Ammon's horn (tissue), 1 donor: ENCODE data around the gene RABGAP1.

Experiments used
- DNase-seq: peaks from one replicate; pipeline ENCODE4 v3.0.0-alpha.2; 2016; ENCODE audit warnings: low spot score

Gene RABGAP1

DNA sequence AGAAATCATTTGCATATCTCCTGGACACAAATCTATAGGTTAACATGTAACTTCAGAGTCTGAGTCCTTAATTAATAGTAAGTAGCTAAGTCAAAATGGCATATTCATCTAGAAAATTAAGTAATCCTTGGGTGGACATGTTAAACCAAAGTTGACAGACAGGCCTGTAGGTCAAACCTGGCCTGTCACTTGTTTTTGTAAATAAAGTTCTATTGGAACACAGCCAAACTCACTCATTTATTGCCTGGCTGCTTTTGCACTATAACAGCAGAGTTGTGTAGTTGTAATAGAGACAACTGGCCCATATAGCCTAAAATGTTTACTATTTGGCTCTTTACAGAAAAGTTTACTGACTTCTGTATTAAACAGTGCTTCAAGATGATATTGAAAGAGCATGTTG is 68.1 kb downstream of the RABGAP1 start:
- no peak for DNase-seq

DNA sequence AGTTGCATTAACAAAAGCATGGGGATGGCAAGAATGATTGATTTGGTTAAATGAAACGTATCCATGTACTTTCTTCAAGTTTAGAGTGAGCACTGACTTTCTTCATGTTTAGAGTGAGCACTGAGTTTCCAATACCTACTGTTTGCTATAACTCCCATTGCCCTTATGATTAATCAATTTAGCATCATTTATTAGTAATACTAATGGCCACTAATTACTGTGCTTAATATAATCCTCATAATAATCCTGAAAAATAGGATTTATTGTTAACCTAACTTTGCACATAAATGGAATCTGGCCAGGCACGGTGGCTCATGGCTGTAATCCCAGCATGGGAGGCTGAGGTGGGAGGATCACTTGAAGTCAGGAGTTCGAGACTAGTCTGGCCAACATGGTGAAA is 70.6 kb downstream of the RABGAP1 start:
- no peak for DNase-seq

DNA sequence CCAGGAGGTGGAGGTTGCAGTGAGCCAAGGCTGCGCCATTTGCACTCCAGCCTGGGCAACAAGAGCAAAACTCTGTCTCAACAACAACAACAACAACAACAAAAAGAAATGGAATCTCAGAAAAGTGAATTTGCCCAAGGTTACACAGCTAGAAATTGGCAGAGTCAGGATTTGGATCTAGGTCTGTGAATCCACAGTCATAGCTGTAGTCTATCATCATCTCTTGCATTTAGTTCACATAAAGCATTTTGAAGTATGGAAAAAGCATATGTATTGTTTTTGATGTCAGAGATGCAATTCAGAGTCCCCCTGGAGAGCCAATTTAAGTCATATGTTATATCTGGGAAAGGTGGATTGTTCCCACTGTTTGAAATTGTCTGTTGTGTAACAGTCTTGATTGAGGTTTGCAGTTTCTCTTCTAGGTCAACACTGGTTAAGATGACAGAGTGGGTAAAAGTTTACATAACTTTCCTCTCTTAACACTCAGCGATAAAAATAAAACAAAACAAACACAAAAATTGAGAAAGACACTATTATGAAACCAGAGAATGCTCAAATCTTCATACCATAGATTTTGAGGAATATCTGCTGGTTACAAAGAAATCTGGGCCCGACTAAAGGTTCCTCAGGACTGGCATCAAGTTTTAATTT is 71.2 kb downstream of the RABGAP1 start:
- no peak for DNase-seq

DNA sequence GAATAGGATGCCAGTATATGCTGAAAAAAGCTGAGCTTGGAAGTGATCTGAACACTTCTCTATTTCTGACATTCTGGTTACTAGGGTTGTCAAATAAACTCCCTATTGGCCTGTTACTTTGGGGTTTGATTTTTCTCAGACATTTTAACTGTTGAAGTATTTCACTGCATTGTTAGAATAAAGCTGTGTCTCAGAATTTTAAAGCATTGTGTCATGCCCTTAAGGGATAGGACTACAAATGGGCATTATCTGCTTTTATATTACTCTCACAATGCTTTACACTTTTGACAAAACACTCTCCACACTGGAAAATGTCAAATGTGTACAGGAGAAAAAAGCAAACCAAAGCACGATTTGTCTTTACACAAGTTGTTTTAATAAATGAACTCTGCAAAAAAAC is 75.8 kb downstream of the RABGAP1 start:
- no peak for DNase-seq

DNA sequence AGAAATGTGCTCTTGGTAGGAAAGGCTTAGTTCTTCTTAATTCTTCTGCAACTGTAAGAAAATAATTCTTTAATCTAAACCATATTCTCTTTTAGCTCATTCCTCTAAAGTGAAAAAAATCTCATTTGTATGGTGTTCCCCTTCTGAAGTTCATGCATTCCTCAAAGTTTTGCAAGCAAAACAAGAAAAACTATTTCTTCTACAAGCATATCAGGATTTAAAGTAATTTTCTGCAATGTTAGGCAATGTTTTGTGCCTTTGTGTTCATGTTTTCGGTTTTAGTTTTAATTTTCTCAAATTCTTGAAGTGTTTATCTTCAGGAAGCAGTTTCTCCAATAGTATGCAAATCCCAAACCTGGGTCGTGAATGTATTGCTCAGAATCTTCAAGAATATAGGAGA is 80.0 kb downstream of the RABGAP1 start:
- no peak for DNase-seq

DNA sequence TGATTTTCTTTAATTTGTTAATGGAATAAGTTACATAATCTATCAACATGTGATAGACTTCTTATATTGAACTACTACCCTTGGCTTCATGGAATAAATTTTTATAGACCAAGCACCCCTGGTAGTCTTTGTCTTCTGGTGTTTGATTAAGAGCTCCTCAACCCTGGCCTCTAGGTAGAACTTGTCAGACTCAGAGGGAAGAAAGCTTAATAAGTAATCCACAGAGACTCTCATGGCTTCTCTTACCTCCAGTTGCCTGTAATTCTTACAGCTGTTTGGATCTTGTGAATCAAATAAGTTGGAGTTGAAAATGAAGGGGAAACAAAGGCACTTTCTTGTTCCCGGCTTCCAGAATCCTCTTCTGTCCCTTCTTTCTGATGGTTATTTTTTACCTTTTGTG is 85.6 kb downstream of the RABGAP1 start:
- DNase-seq = no peak

DNA sequence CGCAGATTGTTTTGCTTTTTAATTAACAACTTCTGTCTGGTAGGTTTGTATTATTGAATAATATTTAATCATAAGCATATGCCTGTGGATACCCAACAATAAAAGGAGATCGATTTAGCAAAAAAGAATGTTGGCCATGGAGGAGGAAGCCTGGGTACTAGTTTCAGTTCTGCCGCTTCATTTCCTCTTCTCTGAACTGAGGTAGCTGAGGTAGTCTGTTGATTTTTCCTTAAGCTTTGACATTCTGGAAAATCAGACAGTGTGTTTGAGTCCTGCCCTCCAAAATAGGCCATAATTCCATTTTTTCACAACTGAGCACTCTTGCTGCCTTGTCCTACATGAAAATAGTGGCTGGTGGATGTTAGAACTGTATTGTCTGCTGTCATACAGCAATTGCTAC is 86.7 kb downstream of the RABGAP1 start:
- no peak for DNase-seq

DNA sequence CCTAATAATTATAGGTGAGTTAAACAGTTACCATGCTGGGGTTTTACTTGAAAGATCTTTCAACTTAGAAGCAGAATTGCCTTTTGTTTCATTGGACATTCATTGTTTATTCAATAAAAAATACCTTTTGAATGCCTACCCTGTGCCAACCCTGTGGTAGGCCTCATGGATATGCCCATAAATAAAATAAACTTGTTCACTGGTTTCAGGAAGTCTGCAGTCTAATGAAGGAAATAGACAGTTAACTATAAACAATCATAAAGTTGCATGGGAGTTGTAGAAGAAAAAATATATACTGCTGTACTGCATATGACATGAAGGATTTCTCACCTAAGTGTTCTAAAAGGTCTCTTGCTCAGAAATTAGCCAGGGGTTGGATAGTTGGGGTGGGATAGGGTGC is 87.3 kb downstream of the RABGAP1 start:
- DNase-seq = no peak

DNA sequence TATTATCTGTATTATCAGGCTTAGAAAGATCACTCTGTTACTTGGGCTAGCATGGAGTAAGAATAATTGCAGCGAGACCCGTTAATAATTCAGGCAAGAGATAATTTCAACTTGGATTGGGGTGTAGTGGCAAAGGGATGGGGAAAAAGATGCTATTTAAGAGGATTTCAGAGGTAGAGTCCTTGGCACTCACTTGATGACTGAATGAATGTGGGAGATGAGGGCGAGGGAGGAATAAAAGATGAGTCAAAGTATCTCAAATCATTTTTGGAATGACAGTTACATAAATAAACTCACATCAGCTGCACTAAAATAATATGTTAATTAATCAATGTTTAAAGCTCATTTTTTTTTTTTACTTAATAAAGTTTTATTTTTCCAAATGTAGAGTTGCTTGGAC is 88.2 kb downstream of the RABGAP1 start:
- no peak for DNase-seq

DNA sequence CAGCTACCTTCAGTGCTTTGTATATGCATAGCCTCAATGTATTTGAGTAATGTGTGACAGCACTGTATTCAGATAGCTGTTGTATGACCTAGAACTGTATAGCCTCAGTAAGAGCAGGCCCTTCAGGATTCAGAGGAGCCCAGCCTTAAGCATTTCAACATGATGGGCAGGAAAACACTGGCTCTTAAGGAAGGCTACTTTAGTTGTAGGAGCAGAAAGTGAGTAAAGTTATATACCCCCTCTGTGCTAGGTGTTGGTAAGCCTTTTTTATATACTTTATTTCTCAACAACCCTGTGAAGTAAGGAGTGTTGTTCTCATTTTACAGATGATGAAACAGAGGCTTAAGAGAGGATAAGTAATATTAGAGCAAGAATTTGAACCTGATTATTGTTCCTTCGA is 91.1 kb downstream of the RABGAP1 start:
- DNase-seq = no peak

DNA sequence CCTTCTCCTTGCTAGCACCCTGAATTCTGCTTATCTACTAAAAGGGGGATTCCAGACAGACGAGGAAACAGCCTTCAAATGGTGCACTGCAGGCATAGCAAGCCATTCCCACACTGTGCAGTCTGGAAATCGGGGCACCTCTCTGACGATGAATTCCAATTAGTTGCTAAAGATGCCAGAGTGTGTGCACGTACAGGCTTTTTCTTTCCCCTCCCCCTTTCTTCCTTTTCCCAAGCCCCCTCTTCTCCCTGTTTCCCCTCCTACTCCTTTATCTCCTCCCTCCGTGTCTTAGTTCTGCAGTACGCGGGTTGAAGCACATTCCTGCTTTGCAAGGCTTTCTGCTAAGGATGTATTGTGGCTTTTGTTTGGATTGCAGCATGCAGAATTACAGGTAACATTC is 92.5 kb downstream of the RABGAP1 start, which contains the start of gene GPR21:
GPR21 (plus strand) TSS at position 316 of the 400 bp plus-strand sequence. CDS start 900 bp downstream, outside the sequence.
- DNase-seq = peak; percentile 21

DNA sequence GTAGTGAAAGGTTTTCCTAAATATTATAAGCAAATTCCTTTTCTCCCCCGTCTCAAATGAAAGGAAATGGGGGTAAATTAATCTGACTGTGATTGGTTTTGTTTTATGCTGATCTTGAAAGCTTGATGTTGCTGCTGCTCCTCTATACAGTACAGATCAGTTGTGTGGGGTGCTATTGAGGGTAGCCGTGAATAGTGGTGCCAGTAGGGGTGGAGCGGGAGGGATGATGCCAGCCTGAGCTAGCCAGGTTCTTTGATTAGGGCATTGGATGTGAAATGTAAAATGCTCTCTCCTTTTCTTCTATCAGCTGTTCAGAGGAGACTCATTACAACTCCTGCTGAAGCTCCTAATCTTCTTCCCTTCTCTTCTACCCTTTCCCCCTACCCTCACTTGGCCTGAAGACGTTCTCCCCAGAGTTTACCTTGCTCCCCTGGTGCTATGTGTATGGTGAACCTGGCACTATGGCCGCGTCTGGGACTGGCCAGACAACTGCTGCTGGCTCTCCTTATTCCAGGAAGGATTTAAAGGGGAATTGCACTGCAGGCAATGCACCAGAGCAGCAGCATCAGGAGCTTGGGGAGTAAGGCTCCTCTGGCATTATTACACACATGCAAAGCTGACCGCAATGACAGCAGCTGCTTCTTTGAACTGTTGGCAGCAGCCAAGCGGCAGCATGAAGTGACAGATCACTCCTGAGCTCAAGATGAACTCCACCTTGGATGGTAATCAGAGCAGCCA is 93.2 kb downstream of the RABGAP1 start:
- DNase-seq = peak; percentile 27

DNA sequence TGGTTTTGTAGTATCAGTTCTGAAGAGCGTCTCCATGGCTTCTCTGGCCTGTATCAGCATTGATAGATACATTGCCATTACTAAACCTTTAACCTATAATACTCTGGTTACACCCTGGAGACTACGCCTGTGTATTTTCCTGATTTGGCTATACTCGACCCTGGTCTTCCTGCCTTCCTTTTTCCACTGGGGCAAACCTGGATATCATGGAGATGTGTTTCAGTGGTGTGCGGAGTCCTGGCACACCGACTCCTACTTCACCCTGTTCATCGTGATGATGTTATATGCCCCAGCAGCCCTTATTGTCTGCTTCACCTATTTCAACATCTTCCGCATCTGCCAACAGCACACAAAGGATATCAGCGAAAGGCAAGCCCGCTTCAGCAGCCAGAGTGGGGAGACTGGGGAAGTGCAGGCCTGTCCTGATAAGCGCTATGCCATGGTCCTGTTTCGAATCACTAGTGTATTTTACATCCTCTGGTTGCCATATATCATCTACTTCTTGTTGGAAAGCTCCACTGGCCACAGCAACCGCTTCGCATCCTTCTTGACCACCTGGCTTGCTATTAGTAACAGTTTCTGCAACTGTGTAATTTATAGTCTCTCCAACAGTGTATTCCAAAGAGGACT is 94.2 kb downstream of the RABGAP1 start:
- DNase-seq = no peak

DNA sequence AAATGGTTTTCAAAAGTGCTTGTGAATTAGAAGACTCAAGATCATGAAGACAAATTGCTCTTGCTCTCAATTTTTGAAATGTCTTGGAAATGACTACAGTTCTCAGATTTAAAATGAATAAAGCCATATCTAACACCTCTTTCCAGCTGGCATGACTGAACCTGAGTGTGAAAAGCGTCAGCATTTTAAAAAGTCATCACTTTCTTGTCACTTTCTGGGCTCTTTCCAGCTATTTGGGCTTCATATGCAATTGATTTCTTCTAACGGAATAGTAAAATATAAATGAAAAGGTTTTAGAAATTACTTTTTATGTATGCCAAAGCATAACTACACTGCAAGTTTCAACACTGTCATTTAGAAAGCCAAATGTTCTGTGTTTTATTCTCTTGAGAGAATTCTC is 95.0 kb downstream of the RABGAP1 start:
- no peak for DNase-seq

DNA sequence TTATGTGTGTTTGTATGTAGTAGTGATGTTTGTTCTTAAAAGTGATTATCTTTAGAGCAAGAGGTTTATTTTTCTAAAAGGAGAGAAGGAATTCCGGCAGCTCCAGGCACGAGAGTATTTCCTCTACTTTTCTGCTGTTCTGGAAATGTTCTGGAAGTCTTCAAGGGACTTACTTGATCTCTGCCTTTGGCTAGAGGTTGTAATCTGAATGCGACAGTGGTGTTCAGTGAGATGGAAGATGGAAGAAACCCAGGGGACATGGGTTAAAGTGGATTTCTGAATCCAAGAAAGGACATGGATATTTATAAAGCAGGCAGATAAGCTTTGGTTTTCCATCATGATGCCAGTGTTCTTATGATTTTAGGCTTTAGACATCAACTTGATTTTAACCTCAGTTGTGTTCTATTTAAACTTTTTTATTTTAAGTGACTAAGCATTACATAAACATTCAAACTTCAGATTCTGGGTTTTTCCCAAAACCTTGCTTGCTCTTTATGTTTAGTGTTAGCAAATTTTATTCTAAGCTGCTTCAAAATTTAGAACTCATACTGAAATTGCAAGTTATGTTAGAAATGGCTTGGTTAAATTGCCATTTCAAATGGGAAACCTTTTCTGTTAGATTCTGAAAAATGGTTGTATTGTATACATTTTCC is 96.2 kb downstream of the RABGAP1 start:
- no peak for DNase-seq

DNA sequence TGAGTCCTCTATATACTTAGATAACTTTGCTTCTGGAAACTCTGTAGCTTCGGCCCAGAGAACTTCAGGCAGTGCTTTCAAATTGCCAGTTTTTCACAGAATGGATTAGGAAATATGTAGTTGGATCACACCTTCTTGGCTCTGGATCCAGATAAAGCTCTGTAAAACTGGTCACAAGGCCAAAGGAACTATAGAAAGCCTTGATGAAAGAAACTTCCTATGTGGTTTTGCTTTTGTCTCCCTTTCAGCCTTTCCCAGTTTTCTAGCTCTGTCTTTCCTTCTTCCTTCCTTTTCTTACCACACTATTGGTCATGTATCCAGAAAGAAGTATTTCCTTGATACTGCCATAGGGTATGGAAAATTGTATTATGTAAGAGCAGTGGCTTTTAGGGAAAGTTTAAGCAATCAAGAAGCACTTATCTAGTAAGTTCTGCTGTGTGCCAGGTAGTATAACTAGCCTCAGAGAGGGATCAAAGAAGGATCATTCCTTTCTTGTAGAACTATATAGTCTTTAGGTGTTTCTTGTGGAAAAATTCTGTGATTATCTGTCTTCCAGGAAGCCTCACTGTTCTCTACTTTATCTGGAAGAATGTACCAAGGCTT is 98.9 kb downstream of the RABGAP1 start:
- no peak for DNase-seq

DNA sequence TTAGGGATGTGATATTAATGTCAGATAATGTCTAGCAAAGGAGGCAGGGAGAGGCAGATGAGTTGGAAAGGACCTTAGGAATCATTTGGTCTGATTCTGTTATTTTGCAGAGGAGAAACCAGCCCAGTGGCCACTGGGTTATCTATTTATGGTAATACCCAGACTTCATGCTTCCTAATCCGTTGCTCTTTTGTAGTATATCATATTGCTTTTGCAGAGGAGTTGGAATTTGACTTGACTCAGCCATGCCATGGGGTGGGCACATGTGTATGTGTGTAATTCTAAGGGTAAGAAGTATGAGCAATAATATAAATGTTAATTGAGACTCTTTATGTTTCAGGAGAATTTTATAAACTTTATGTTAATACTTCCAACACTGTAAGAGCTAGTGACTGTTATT is 100.0 kb downstream of the RABGAP1 start:
- no peak for DNase-seq

DNA sequence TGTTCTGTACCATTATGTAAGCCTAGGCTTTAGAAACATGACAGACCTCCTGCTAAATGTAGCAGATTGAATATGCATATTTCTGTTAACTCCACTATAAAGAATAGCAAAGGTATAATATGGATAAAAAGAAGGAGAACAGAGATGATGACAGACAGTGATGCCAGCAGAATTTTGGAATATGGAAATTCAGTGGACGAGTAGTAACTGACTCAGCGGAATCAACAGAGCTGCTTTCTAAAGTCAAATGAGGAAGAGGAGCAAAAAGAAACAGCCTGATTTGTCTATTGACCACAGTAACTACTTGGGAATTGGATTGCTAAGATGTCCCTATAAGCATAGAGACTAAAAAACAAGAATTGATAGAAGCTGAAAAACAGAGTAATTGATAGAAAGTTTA is 100.7 kb downstream of the RABGAP1 start:
- DNase-seq = no peak

DNA sequence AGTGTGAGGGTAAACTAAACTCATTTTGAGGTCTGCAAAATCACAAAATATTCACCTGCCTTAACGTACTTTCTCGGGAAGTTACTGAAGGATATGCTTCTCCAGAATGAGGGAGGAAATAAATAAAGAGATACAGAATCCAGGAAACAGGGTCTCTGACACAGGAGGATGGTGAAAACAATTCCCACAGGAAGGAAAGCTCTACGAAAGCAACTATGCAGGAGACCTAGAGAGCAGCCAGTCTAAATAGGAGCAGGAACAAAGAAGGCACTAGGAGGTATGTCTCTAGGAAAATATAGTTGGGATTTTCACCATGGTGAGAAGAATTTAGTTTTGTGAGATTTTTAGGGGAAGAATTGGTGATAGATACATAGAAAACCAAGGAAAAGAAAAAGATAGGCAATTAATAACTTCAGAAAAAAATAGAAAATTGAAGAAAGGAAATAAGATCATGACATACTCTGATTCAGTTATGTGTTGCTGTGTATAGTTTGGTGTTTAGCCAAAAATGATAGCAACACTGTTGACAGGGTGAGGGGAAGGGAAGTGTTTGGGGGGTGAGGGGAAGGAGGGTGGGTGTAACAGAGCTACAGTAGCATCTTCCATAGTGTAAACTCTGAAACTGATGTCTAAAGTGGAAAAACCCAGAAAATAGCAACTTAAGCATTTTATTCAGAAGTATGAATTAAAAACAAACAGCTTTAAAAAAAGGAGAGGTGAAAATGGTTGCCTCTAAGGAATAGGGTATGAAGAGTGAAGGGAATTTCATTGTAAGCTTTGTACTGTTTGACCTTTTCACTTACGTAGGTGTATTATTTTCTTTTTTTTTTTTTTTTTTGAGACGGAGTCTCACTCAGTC is 102.5 kb downstream of the RABGAP1 start:
- no peak for DNase-seq

DNA sequence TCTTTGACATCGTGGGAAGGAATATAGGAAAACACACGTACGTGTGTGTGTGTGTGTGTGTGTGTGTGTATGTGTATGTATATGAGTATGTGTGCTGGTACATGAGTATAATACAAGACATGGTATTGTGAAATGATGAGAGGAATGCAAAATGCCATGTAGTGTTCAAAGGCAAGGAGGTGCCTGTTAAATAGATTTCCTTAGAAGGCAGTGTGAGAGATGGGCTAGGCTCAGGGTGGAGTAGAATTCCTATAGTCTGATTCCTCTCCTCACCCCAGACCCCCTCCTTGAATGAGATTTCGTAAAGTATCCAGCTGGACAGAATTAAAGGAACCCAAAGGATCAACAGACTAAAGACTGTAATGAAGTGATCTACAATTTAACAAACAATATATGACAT is 103.8 kb downstream of the RABGAP1 start:
- no peak for DNase-seq

DNA sequence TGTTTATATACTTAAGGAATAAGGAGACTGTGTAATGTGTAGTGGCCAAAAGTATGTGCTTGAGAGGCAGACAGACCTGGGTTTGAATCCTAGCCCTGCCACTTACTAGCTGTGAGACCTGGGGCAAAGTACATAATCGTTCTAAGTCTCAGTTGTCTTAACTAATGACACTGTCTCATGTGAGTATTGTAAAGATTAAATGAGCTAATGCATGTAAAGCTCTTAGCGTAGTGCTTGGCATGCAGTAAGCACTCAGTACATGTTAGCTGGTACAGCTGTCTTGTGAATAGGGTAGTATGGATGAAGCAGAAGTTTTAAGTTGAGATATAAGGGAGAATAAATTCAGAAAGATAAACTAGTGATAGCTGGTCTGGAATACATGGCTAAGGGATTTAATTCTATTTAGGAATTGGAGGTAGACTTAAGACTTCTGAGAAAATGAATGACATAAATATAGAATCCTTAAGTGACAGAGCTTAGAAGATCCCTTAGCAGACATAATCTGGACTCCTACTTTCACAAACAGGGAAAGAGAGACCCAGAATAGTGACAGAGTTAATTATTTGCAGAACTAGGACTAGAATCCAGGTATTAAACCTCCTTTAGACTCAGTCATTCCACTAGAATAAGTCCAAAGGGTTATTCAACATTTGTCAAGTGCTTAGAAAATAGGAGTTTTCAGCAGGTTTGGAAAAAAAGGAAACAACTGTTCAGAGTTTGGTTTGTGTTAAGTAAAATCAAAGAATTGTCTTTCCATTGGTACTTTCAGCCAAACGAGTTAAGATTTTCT is 105.8 kb downstream of the RABGAP1 start:
- DNase-seq = no peak
